Upper lobe of left lung (tissue), 4 donors: ENCODE measurements around the gene TRPM8.

ENCODE experiments used
- POLR2A ChIP-seq, 4 donors: fragments of 450-650 bp; IDR thresholded peaks; one replicate each; pipeline ENCODE4 v1.5.1; 2016 to 2017; ENCODE audit warnings: antibody characterized with exemption in 4 of 4, mild to moderate bottlenecking in 2 of 4
- TF ChIP-seq, protein P1 (sequence below), 6 experiments: fragments of 450-650 bp in 4 of 6; fragments of 200-600 bp in 2 of 6; sonication (generic) in 2 of 6; IDR thresholded peaks; one replicate each; pipeline ENCODE4 v1.5.1; 2016 to 2019; ENCODE audit warnings: antibody characterized with exemption in 6 of 6

GRCh38 chr2:233901884-233902283, 15.3 kb upstream of the TRPM8 start:
- TF ChIP-seq, protein P1, sequence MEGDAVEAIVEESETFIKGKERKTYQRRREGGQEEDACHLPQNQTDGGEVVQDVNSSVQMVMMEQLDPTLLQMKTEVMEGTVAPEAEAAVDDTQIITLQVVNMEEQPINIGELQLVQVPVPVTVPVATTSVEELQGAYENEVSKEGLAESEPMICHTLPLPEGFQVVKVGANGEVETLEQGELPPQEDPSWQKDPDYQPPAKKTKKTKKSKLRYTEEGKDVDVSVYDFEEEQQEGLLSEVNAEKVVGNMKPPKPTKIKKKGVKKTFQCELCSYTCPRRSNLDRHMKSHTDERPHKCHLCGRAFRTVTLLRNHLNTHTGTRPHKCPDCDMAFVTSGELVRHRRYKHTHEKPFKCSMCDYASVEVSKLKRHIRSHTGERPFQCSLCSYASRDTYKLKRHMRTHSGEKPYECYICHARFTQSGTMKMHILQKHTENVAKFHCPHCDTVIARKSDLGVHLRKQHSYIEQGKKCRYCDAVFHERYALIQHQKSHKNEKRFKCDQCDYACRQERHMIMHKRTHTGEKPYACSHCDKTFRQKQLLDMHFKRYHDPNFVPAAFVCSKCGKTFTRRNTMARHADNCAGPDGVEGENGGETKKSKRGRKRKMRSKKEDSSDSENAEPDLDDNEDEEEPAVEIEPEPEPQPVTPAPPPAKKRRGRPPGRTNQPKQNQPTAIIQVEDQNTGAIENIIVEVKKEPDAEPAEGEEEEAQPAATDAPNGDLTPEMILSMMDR (IDR thresholded peaks at IDR 0.05), result no peak
- no peak for TF ChIP-seq POLR2A (IDR thresholded peaks at IDR 0.05)
